ENCODE data around the gene DNER. TPM values are rescaled to one million over a fixed set of nuclear protein-coding genes. Genes with fewer than 3 reads are reported as not detected.

DNER gene
- total RNA-seq, 1 experiment from 2014 or later: not detected

- DNase-seq (ENCODE audit: low spot score): peak; percentile 68
- in situ Hi-C loops (cut with HindIII; ENCODE audit: low sequenced_read_pairs): no loop called here
Measured at GRCh38 chr2:229591611-229592010, 122.7 kb downstream of the DNER start.

- in situ Hi-C loops (cut with HindIII; ENCODE audit: low sequenced_read_pairs): no loop called here
- DNase-seq (ENCODE audit: low spot score): peak; percentile 57
Measured at GRCh38 chr2:229586746-229587705, 127.3 kb downstream of the DNER start.

- in situ Hi-C loops (cut with HindIII; ENCODE audit: low sequenced_read_pairs): no loop called here
- no peak for DNase-seq (ENCODE audit: low spot score)
Measured at GRCh38 chr2:229586012-229586411, 128.3 kb downstream of the DNER start.

GRCh38 chr2:229582151-229582550 lies 132.2 kb downstream of the DNER start:
- in situ Hi-C loops (cut with HindIII; ENCODE audit: low sequenced_read_pairs): no loop called here

GRCh38 chr2:229578052-229578846 lies 136.1 kb downstream of the DNER start:
- DNase-seq (ENCODE audit: low spot score): peak; percentile 17
- in situ Hi-C loops (cut with HindIII; ENCODE audit: low sequenced_read_pairs): no loop called here

More at GRCh38 chr2:229582151-229582550, 132.2 kb downstream of the DNER start:
- no peak for DNase-seq (ENCODE audit: low spot score)

- in situ Hi-C loops (cut with HindIII; ENCODE audit: low sequenced_read_pairs): no loop called here
- no peak for DNase-seq (ENCODE audit: low spot score)
Measured at GRCh38 chr2:229575569-229576315, 138.6 kb downstream of the DNER start.

- in situ Hi-C loops (cut with HindIII; ENCODE audit: low sequenced_read_pairs): no loop called here
- no peak for DNase-seq (ENCODE audit: low spot score)
Measured at GRCh38 chr2:229572507-229573271, 141.7 kb downstream of the DNER start.

GRCh38 chr2:229571243-229571642 lies 143.1 kb downstream of the DNER start:
- in situ Hi-C loops (cut with HindIII; ENCODE audit: low sequenced_read_pairs): no loop called here
- peak; percentile 15 for DNase-seq (ENCODE audit: low spot score)

GRCh38 chr2:229566370-229566769 lies 148.0 kb downstream of the DNER start:
- in situ Hi-C loops (cut with HindIII; ENCODE audit: low sequenced_read_pairs): no loop called here
- no peak for DNase-seq (ENCODE audit: low spot score)

GRCh38 chr2:229564300-229564907 lies 150.0 kb downstream of the DNER start:
- DNase-seq (ENCODE audit: low spot score): no peak
- in situ Hi-C loops (cut with HindIII; ENCODE audit: low sequenced_read_pairs): no loop called here

GRCh38 chr2:229563388-229563787 lies 151.0 kb downstream of the DNER start:
- in situ Hi-C loops (cut with HindIII; ENCODE audit: low sequenced_read_pairs): no loop called here
- DNase-seq (ENCODE audit: low spot score): no peak

GRCh38 chr2:229562472-229563127 lies 151.8 kb downstream of the DNER start:
- in situ Hi-C loops (cut with HindIII; ENCODE audit: low sequenced_read_pairs): no loop called here
- no peak for DNase-seq (ENCODE audit: low spot score)

GRCh38 chr2:229559986-229560385 lies 154.4 kb downstream of the DNER start:
- no peak for DNase-seq (ENCODE audit: low spot score)
- in situ Hi-C loops (cut with HindIII; ENCODE audit: low sequenced_read_pairs): no loop called here

GRCh38 chr2:229553091-229553490 lies 161.3 kb downstream of the DNER start:
- DNase-seq (ENCODE audit: low spot score): no peak
- in situ Hi-C loops (cut with HindIII; ENCODE audit: low sequenced_read_pairs): no loop called here

- in situ Hi-C loops (cut with HindIII; ENCODE audit: low sequenced_read_pairs): no loop called here
- DNase-seq (ENCODE audit: low spot score): no peak
Measured at GRCh38 chr2:229543176-229543873, 171.0 kb downstream of the DNER start.

- in situ Hi-C loops (cut with HindIII; ENCODE audit: low sequenced_read_pairs): no loop called here
- no peak for DNase-seq (ENCODE audit: low spot score)
Measured at GRCh38 chr2:229539628-229540027, 174.7 kb downstream of the DNER start.

GRCh38 chr2:229531594-229531993 lies 182.8 kb downstream of the DNER start:
- DNase-seq (ENCODE audit: low spot score): no peak
- in situ Hi-C loops (cut with HindIII; ENCODE audit: low sequenced_read_pairs): no loop called here
